ENCODE data around the gene RAB3GAP1. TPM values are rescaled to one million over a fixed set of nuclear protein-coding genes. Genes with fewer than 3 reads are reported as not detected.

Gene RAB3GAP1
- polyA plus RNA-seq, 1 donor (not counting 4 experiments of a cell fraction or from before 2014, with no cell fraction given), result 41.6 TPM

- no peaks in the 10 kb centered on the region for H3K9me1 ChIP-seq (ENCODE audit: control insufficient read depth, extremely low read depth, insufficient read depth, low read length)
- no peak overlapping the region for H3K4me2 ChIP-seq (ENCODE audit: control insufficient read depth, extremely low read depth, insufficient read depth, low read depth, low read length)
- DNase-seq (ENCODE audit: low read depth, low spot score) (no peak), FAIRE-seq (peak; percentile 49)
- no peaks in the 10 kb centered on the region for H4K20me1 ChIP-seq (ENCODE audit: control insufficient read depth, extremely low read depth, insufficient read depth, low read length)
- TF ChIP-seq EZH2 (IDR thresholded peaks at IDR 0.05; ENCODE audit: low read length) (no peak), CTCF (optimal IDR thresholded peaks at IDR 0.05 in 1 of 3, IDR thresholded peaks at IDR 0.05 in 1 of 3, conservative IDR thresholded peaks at IDR 0.05 in 1 of 3; ENCODE audit: extremely low read depth in 1 of 3, insufficient read depth in 2 of 3, low read length in 3 of 3) (no peak)
- peaks cover 0 to 9% of the 10 kb centered on the region in 2 experiments for H3K36me3 ChIP-seq (ENCODE audit: control insufficient read depth in 2 of 2, extremely low read depth in 1 of 2, insufficient read depth in 2 of 2, low read length in 2 of 2)
- no peak overlapping the region for H3K9ac ChIP-seq (ENCODE audit: control insufficient read depth, extremely low read depth, insufficient read depth, low read length)
- dilution Hi-C loops (cut with MboI; ENCODE audit: extremely low pct_ligation_motif_present, low sequenced_read_pairs), result no loop called here
- H3K4me1 ChIP-seq (ENCODE audit: control insufficient read depth, extremely low read depth, insufficient read depth, low read length), result no peaks in the 10 kb centered on the region
- no peak overlapping the region for H3K4me3 ChIP-seq (ENCODE audit: control insufficient read depth in 2 of 3, extremely low read depth in 1 of 3, insufficient read depth in 2 of 3, low read depth in 1 of 3, low read length in 3 of 3)
- no peak overlapping the region for H2AFZ ChIP-seq (ENCODE audit: control insufficient read depth, low read length)
- no peaks in the 10 kb centered on the region for H3K27me3 ChIP-seq (ENCODE audit: control insufficient read depth, extremely low read depth, insufficient read depth, low read length)
- no peaks in the 10 kb centered on the region for H3K9me3 ChIP-seq (ENCODE audit: control insufficient read depth, low read depth, low read length)
- H3K27ac ChIP-seq (ENCODE audit: control insufficient read depth, insufficient read depth, low read length), result no peak overlapping the region
- peaks cover 12% of the 10 kb centered on the region for H3K79me2 ChIP-seq (ENCODE audit: control insufficient read depth, insufficient read depth, low read length)
These were observed 92.3 kb downstream of the RAB3GAP1 start for GRCh38 chr2:135144343-135144742.

- Histone ChIP-seq H2AFZ (ENCODE audit: control insufficient read depth, low read length) (no peak overlapping the region), H3K4me2 (ENCODE audit: control insufficient read depth, extremely low read depth, insufficient read depth, low read depth, low read length) (no peak overlapping the region), H3K4me1 (ENCODE audit: control insufficient read depth, extremely low read depth, insufficient read depth, low read length) (no peaks in the 10 kb centered on the region), H3K27me3 (ENCODE audit: control insufficient read depth, extremely low read depth, insufficient read depth, low read length) (no peaks in the 10 kb centered on the region), H3K4me3 (ENCODE audit: control insufficient read depth in 2 of 3, extremely low read depth in 1 of 3, insufficient read depth in 2 of 3, low read depth in 1 of 3, low read length in 3 of 3) (no peak overlapping the region), H3K36me3 (ENCODE audit: control insufficient read depth in 2 of 2, extremely low read depth in 1 of 2, insufficient read depth in 2 of 2, low read length in 2 of 2) (peaks cover 7 to 17% of the 10 kb centered on the region in 2 experiments), H3K27ac (ENCODE audit: control insufficient read depth, insufficient read depth, low read length) (no peak overlapping the region), H3K79me2 (ENCODE audit: control insufficient read depth, insufficient read depth, low read length) (peaks cover 9% of the 10 kb centered on the region), H3K9me1 (ENCODE audit: control insufficient read depth, extremely low read depth, insufficient read depth, low read length) (no peaks in the 10 kb centered on the region), H3K9ac (ENCODE audit: control insufficient read depth, extremely low read depth, insufficient read depth, low read length) (no peak overlapping the region), H3K9me3 (ENCODE audit: control insufficient read depth, low read depth, low read length) (no peaks in the 10 kb centered on the region), H4K20me1 (ENCODE audit: control insufficient read depth, extremely low read depth, insufficient read depth, low read length) (no peaks in the 10 kb centered on the region)
- FAIRE-seq, result no peak
- TF ChIP-seq CTCF (optimal IDR thresholded peaks at IDR 0.05 in 1 of 3, IDR thresholded peaks at IDR 0.05 in 1 of 3, conservative IDR thresholded peaks at IDR 0.05 in 1 of 3; ENCODE audit: extremely low read depth in 1 of 3, insufficient read depth in 2 of 3, low read length in 3 of 3) (no peak), EZH2 (IDR thresholded peaks at IDR 0.05; ENCODE audit: low read length) (no peak)
- dilution Hi-C loops (cut with MboI; ENCODE audit: extremely low pct_ligation_motif_present, low sequenced_read_pairs), result no loop called here
- DNase-seq (ENCODE audit: low read depth, low spot score), result no peak
These were observed 97.2 kb downstream of the RAB3GAP1 start for GRCh38 chr2:135149251-135149650.

Data from keratinocyte (primary cell).